ENCODE data around the gene ANKFY1.
A peak's percentile ranks its signal among the peaks of the same experiment; 100 is the strongest.

The ANKFY1 gene

DNA sequence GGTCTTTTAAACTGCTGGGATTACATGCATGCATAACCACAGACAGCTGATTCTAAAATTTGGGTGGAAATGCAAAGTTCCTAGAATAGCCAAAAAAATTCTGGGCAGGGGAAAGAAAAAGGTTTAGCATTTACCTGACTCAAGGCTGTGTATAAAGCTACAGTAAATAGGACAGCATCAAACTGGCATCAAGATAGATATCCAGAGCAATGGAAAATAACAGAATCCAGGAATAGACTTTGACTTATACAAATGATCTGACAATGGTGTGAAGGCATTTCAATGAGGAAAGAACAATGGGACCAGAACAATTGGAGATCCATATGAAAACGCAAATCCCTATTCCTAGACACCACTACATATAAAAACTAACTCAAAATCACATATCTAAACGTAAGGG lies 12.9 kb downstream of the ANKFY1 start:
- no peak overlapping the region for H3K27ac Mint-ChIP-seq
- H3K4me1 Mint-ChIP-seq = peaks cover 18% of the 10 kb centered on the region
- peaks cover 5% of the 10 kb centered on the region for H3K9me3 Mint-ChIP-seq
- no peak overlapping the region for H3K4me3 Mint-ChIP-seq
- no peaks in the 10 kb centered on the region for H3K27me3 Mint-ChIP-seq (ENCODE audit: low read depth)
- TF ChIP-seq, protein P1, sequence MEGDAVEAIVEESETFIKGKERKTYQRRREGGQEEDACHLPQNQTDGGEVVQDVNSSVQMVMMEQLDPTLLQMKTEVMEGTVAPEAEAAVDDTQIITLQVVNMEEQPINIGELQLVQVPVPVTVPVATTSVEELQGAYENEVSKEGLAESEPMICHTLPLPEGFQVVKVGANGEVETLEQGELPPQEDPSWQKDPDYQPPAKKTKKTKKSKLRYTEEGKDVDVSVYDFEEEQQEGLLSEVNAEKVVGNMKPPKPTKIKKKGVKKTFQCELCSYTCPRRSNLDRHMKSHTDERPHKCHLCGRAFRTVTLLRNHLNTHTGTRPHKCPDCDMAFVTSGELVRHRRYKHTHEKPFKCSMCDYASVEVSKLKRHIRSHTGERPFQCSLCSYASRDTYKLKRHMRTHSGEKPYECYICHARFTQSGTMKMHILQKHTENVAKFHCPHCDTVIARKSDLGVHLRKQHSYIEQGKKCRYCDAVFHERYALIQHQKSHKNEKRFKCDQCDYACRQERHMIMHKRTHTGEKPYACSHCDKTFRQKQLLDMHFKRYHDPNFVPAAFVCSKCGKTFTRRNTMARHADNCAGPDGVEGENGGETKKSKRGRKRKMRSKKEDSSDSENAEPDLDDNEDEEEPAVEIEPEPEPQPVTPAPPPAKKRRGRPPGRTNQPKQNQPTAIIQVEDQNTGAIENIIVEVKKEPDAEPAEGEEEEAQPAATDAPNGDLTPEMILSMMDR (IDR thresholded peaks at IDR 0.05; ENCODE audit: unreplicated experiment in 3 of 3) = no peak
- peaks cover 19% of the 10 kb centered on the region for H3K36me3 Mint-ChIP-seq (ENCODE audit: low read depth)

DNA sequence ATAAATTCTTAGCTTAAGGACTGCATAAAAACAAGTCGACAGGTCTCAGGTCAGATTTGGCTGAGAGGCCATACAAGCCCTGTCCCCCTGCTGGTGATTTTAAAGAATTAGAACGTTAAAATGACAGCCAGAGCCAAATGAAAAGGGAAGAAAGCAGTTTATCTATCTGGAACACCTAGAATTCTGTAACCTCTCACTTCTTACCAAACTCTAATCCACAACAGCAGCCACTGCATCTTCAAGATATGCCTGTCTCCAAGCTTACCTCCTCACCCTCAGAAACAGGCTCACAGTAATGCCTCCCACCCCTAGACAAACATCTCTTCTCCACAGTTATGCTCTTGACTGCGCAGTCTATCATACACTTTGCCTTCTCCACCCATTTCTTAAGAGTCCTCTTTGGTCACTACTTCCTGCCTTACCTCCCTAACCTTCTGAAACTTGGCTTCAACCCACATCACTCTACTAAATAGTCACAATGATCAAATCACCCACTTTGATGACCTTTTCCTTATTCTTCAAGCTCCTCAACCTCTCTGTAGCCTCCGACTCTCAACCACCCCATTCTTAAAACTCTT lies 14.2 kb downstream of the ANKFY1 start:
- Mint-ChIP-seq H3K4me3 (no peak overlapping the region), H3K27ac (no peak overlapping the region), H3K36me3 (ENCODE audit: low read depth) (peaks cover 14% of the 10 kb centered on the region), H3K27me3 (ENCODE audit: low read depth) (no peaks in the 10 kb centered on the region), H3K4me1 (peaks cover 18% of the 10 kb centered on the region), H3K9me3 (no peaks in the 10 kb centered on the region)
- TF ChIP-seq, protein P1 (IDR thresholded peaks at IDR 0.05; ENCODE audit: unreplicated experiment in 3 of 3) = peak; percentile 52 to 57 (median 55)

DNA sequence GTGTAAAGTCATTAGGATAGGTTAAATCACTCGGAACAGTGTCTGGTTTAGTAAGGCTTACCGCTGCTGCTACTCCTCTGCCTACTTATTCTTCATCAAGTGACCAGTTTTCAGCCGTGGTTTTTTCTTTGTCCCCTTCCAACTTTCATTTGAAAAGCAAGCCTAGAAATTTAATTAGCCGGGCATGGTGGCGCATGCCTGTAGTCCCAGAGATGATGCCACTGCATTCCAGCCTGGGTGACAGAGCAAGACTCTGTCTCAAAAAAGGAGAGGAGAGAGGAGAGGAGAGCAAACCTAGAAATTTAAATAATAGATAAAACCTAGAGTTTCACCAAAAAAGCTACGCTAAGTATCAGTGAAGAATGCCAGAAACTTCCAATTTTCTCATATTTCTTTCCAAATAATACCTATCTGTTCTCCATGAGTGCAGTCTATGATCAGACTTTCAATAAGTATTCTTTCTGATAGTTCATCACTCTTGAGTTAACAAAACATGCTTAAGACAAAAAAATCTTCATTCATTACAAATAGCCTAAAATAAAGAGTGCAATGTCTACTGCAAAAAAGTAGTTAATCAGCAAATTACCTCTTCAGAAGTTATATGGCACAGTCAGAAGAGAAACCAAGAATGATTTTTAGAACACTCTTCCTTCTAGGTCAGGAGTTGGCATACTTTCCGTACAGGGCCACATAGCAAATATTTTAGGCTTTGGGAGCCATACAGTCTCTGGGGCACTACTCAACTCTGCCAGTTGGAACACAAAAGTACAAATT lies 15.1 kb downstream of the ANKFY1 start:
- Mint-ChIP-seq H3K36me3 (ENCODE audit: low read depth) (peaks cover 14% of the 10 kb centered on the region), H3K27ac (peak overlapping the region in 1 of 3 experiments; percentile 92), H3K27me3 (ENCODE audit: low read depth) (no peaks in the 10 kb centered on the region), H3K4me1 (peaks cover 18% of the 10 kb centered on the region), H3K4me3 (no peak overlapping the region), H3K9me3 (no peaks in the 10 kb centered on the region)
- TF ChIP-seq, protein P1 (IDR thresholded peaks at IDR 0.05; ENCODE audit: unreplicated experiment in 3 of 3) = no peak

DNA sequence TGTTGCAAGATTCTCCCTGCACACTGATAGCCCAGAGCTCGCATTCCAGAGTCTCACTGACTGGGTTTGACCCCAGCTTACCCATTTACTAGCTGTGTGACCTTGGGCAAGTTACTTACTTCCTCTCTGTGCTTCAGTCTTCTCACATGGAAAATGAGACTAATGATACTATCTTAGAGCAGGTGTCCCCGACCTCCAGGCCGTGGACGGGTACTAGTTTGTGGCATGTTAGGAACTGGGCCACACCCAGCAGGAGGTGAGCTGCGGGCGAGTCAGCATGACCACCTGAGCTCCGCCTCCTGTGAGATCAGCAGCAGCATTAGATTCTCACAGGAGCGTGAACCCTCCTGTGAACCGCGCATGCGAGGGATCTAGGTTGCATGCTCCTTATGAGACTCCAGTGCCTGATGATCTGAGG lies 15.8 kb downstream of the ANKFY1 start:
- Mint-ChIP-seq H3K4me1 (peaks cover 18% of the 10 kb centered on the region), H3K4me3 (no peak overlapping the region), H3K27me3 (ENCODE audit: low read depth) (no peaks in the 10 kb centered on the region), H3K36me3 (ENCODE audit: low read depth) (peaks cover 12% of the 10 kb centered on the region), H3K9me3 (no peaks in the 10 kb centered on the region), H3K27ac (peak overlapping the region; percentile 28 to 92 (median 39))
- TF ChIP-seq, protein P1 (IDR thresholded peaks at IDR 0.05; ENCODE audit: unreplicated experiment in 3 of 3) = no peak

DNA sequence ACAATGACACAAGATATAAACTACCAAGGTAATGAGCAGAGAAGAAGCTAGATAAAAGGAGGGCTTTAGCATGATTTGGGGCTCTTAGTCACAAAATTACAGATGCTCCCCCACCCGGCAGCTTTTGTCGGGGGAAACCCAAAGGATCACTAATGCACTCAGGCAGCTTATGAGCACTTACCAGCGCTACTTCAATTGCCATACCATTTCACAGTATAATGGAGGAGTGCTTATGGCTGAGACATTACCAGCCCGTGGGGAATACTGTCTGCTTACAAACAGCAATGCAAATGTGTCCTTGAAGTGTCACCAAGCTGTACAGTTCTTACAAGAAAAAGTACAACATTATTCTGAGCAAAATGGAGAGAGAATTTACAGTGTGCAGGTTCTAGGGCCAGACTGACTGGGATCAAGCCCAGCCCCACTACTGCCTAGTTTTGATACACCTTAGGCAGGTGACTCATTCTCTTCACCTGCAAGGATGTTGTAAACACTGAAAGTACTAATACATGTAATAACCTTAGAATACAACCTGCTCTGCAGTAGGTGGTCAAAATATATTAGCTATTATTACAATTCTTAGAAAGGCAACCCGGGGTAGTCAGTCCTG lies 16.3 kb downstream of the ANKFY1 start:
- peak overlapping the region in 1 of 3 experiments; percentile 92 for H3K27ac Mint-ChIP-seq
- H3K27me3 Mint-ChIP-seq (ENCODE audit: low read depth) = no peaks in the 10 kb centered on the region
- peaks cover 16% of the 10 kb centered on the region for H3K36me3 Mint-ChIP-seq (ENCODE audit: low read depth)
- TF ChIP-seq, protein P1 (IDR thresholded peaks at IDR 0.05; ENCODE audit: unreplicated experiment in 3 of 3) = no peak
- no peak overlapping the region for H3K4me3 Mint-ChIP-seq
- peaks cover 18% of the 10 kb centered on the region for H3K4me1 Mint-ChIP-seq
- no peaks in the 10 kb centered on the region for H3K9me3 Mint-ChIP-seq

Measured in nephron (organoid).